IPS DF 6.9 (cell line): ENCODE results near the gene AP3B1.

ENCODE experiments used
- DNase-seq: peaks from one replicate; pipeline ENCODE4 v3.0.0-alpha.2; 2013; ENCODE audit warnings: low read depth, low spot score
- H3K27ac ChIP-seq: one replicate; pipeline ENCODE4 v1.5.1; 2013; ENCODE audit warnings: low read length, control low read depth
- H3K27me3 ChIP-seq: 2 replicates; pipeline ENCODE4 v1.6.1; 2013; ENCODE audit warnings: mild to moderate bottlenecking, low read length; ENCODE audit not compliant: control insufficient read depth, insufficient read depth
- H3K36me3 ChIP-seq: 2 replicates; pipeline ENCODE4 v1.6.1; 2013; ENCODE audit warnings: low read length; ENCODE audit not compliant: control insufficient read depth, insufficient read depth
- H3K4me1 ChIP-seq: 2 replicates; pipeline ENCODE4 v1.6.1; 2013; ENCODE audit warnings: low read length; ENCODE audit not compliant: control insufficient read depth, insufficient read depth
- H3K4me3 ChIP-seq: 2 replicates; pipeline ENCODE4 v1.5.1; 2013; ENCODE audit warnings: mild to moderate bottlenecking, low read length
- H3K9me3 ChIP-seq: 2 replicates; pipeline ENCODE4 v1.6.1; 2013; ENCODE audit warnings: low read length, inconsistent platforms; ENCODE audit not compliant: control insufficient read depth, insufficient read depth
- WGBS: extraction: QIAGEN DNeasy Blood & Tissue Kit; methylation state at CpG from one replicate; pipeline ENCODE4 v1.1.7; 2013; ENCODE audit warnings: mixed read lengths, missing lambda C conversion rate; ENCODE audit not compliant: insufficient read length, insufficient coverage; 5-methylcytosine and 5-hydroxymethylcytosine counted together

AP3B1 gene

DNA sequence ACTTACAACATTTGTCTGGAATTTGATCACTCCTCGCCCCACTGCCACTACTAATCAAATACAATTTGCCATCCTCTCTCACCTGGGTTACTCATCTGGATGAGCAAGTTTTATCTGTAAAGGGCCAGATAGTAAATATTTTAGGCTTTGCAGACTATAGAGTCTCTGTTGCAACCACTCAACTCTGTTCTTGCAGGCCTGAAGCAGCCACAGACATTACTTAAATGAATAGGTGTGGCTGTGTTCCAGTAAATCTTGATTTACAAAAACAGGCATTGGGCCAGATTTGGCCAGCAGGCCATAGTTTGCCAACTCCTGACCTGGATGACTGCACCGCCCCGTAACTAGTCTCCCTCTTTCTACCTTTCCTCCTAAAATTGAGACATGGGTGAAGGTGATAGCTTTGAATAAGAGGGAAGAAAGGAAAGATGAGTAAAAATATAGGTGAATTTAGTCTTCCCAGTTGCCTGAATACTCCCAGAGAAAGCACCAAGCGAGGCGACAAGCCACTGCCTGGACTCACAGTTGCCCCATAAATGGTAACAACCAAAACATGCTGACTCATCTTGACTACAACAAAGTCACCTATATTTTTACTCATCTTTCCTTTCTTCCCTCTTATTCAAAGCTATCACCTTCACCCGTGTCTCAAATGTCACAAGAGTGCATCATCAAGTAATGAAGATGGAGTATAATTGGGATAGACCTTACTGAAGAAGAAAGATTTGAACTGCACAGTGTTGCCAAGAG lies 33.4 kb upstream of the AP3B1 start:
- DNase-seq: no peak
- no peaks in the 10 kb centered on the region for H3K9me3 ChIP-seq
- H3K36me3 ChIP-seq: no peaks in the 10 kb centered on the region
- H3K27me3 ChIP-seq: no peaks in the 10 kb centered on the region
- H3K4me1 ChIP-seq: peaks cover 2% of the 10 kb centered on the region; the same call in 1 of the 2 replicates
- 100% methylated on average over 1 of the region's 6 CpGs for WGBS
- H3K27ac ChIP-seq: no peak overlapping the region
- no peak overlapping the region for H3K4me3 ChIP-seq

DNA sequence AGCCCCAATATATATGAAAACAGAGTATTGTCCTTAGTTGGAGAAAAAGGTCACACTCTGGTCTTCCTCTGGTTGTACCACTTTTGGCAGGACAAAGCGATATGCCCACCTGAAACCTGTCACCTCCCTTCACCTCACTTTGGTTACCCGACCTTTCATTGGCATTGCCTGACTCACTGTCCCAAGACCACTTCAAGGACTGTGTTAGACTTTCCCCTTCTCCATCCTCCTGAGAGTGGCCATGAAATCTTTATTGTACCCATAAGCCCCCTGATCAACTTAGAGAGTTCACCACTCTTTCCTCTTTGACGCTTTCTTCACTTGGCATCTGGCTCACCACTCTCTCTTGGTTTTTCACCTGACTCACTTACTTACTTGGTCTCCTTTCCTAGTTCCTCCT lies 32.4 kb upstream of the AP3B1 start:
- no peaks in the 10 kb centered on the region for H3K27me3 ChIP-seq
- no peak for DNase-seq
- WGBS: no CpG with 5 or more reads among the region's 3 CpGs
- peaks cover 2% of the 10 kb centered on the region; the same call in 1 of the 2 replicates for H3K4me1 ChIP-seq
- H3K9me3 ChIP-seq: no peaks in the 10 kb centered on the region
- H3K4me3 ChIP-seq: no peak overlapping the region
- H3K27ac ChIP-seq: no peak overlapping the region
- no peaks in the 10 kb centered on the region for H3K36me3 ChIP-seq

DNA sequence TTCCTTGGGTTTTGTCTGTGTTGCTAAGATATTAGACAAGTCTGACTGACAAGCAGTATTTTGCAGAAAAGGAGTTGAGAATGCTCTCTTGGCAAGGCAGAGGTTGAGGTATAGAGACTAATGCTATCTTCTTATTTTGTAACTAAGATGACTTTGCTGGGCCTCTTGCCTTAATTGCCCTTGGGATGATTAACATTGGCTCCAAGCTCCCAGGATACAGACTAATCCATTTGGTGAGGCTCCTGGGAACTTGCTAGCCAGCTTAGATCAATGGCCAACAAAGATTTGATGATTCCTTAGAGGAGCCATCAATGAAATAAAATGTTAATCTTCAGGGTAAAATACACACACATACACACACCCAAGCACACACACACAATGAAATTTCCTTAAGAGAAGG lies 28.7 kb upstream of the AP3B1 start:
- H3K27me3 ChIP-seq: no peaks in the 10 kb centered on the region
- H3K27ac ChIP-seq: no peak overlapping the region
- no peaks in the 10 kb centered on the region for H3K36me3 ChIP-seq
- H3K4me1 ChIP-seq: no peaks in the 10 kb centered on the region
- H3K4me3 ChIP-seq: no peak overlapping the region
- DNase-seq: no peak
- no peaks in the 10 kb centered on the region for H3K9me3 ChIP-seq

DNA sequence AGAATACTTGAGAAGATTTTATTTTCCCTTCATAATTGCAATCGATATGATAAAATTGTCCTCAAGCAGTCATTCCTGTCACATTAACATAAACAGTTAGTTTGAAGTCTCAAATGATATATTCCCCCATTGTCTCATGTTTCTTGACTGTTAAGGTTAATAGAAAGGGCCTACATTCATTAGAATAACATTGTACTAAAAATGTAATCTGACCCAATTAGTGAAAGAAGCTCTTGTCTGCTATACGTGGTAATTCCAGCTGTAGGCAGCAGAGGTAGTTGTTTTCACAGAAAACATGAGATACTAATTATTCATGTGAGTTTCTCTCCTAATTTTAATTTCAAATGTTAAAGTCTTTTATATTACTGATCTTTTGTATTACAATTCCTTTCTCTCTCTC lies 25.9 kb upstream of the AP3B1 start:
- Histone ChIP-seq H3K9me3 (no peaks in the 10 kb centered on the region), H3K4me1 (no peaks in the 10 kb centered on the region), H3K4me3 (no peak overlapping the region), H3K27ac (no peak overlapping the region), H3K27me3 (no peaks in the 10 kb centered on the region), H3K36me3 (no peaks in the 10 kb centered on the region)
- WGBS: no CpG with 5 or more reads among the region's 2 CpGs
- DNase-seq: no peak

DNA sequence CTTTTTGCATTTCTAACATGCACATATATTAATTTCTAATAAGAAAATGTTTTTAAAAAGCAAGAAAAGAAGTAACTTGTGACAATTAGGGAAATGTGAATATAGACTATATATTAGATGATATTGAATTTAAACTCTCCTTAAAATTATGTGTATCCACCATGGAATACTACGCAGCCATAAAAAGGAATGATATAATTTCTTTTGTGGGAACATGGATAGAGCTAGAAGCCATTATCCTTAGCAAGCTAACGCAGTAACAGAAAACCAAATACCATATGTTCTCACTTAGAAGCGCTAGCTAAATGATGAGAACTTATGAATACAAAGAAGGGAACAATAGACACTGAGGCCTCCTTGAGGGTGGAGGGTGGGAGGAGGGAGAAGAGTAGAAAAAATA lies 23.8 kb upstream of the AP3B1 start:
- Histone ChIP-seq H3K27me3 (no peaks in the 10 kb centered on the region), H3K4me1 (no peaks in the 10 kb centered on the region), H3K36me3 (no peaks in the 10 kb centered on the region), H3K9me3 (no peaks in the 10 kb centered on the region), H3K27ac (no peak overlapping the region), H3K4me3 (no peak overlapping the region)
- no CpG with 5 or more reads among the region's 3 CpGs for WGBS
- DNase-seq: no peak

DNA sequence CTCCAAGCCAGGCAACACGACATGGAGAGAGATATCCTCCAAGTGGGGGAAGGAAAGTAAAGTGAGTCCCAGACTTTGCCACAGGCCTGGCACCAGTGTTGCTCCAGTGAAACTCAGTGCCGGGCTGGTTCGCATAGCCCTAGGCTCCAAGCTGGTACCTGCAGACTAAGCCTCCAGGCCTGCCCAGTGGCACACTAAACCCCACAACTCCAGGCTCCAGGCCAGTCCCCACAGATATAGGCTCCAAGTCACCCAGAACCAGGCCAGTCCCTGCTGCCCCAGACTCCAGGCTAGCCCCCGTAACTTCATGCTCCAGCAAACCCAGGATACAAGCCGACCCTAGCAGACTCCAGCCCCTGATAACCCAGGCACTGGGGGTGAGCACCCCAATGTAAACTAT lies 23.0 kb upstream of the AP3B1 start:
- Histone ChIP-seq H3K27me3 (no peaks in the 10 kb centered on the region), H3K4me3 (no peak overlapping the region), H3K36me3 (no peaks in the 10 kb centered on the region), H3K9me3 (no peaks in the 10 kb centered on the region), H3K27ac (no peak overlapping the region), H3K4me1 (no peaks in the 10 kb centered on the region)
- no peak for DNase-seq
- WGBS: no CpG with 5 or more reads among the region's 5 CpGs

DNA sequence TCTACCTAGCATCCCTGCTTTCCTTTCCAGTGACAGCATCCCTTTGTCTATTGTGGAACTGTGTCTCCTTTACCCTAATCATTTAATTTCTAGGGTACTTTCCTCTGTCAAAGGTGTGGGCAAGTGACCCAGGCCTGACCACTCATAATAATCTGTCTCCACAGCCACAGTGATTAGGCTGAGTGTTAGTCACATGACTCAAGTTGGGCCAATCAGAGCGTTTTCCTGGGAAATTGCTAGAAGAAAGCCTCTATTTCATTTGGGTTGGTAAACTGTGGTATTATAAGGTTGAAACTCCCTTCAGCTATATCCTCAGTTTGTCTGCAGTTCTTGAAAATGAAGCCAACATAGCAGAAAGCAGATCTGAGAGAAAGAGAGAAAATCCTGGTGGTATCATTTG lies 14.2 kb upstream of the AP3B1 start:
- H3K27me3 ChIP-seq: no peaks in the 10 kb centered on the region
- no peaks in the 10 kb centered on the region for H3K9me3 ChIP-seq
- no peaks in the 10 kb centered on the region for H3K4me1 ChIP-seq
- no peak overlapping the region for H3K27ac ChIP-seq
- DNase-seq: no peak
- H3K36me3 ChIP-seq: no peaks in the 10 kb centered on the region
- WGBS: no CpG with 5 or more reads among the region's 1 CpG
- no peak overlapping the region for H3K4me3 ChIP-seq

DNA sequence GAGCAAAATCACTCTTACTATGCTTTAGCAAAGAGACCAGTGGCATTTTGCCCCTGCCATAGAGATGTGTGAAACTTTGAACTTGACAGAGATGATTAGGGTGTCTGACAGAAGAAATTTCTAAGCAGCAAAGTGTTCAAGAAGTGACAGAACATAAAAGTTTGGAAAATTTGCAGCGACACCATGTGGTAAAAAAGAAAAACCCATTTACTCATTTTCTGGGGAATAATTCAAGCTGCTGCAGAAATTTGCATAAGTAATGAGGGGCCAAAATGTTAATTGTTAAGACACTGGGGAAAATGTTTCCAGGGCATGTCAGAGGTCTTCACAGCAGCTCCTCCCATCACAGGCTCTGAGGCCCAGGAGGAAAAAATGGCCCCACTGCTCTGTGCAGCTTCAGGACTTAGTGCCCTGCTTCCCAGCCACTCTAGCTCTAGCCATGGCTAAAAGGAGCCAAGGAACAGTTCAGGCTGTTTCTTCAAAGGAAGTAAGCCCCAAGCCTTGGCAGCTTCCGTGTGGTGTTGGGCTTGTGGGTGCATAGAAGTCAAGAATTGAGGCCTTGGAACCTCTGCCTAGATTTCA lies 6.1 kb upstream of the AP3B1 start:
- Histone ChIP-seq H3K9me3 (no peaks in the 10 kb centered on the region), H3K27ac (no peak overlapping the region), H3K4me3 (no peak overlapping the region), H3K27me3 (no peaks in the 10 kb centered on the region), H3K36me3 (no peaks in the 10 kb centered on the region), H3K4me1 (no peaks in the 10 kb centered on the region)
- no CpG with 5 or more reads among the region's 2 CpGs for WGBS
- DNase-seq: no peak

DNA sequence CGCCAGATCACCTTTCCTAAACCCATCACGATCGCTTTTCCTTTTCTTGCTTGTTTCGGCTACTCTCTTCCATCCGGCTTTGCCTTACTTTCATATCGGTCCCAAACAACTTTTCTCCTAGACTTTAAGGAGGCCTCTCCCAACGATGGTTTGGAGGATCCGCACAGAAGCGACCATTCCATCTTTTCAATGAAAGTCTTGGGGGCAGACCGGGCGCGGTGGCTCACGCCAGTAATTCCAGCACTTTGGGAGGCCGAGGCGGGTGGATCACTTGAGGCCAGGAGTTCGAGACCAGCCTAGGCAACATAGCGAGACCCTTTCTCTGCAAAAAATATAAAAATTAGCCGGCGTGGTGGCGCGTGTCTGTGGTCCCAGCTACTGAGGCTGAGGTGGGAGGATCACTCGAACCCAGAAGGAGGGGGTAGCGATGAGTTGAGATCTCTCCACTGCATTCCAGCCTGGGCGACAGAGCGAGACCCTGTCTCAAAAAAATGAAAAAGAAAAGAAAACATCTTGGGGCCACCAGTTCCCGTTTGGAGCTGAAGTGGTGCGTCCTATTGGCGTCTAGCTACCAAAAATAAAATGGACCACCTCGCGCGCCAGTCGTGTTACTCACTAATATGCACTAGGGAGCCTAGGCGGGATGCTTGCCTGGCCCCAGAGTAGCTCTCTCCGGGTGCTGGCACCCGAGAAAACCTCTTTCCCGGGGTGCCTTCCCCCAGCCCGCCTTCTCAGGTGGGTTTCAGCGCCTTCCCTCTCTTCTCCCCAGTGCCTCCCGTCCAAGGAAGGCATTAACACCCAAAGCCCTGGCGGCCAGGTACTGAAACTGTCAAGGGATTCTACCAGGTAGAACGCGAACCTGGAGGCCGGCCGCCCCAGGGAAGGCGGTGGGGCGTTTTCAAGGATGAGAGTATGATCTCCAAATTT lies 800 bp upstream of the AP3B1 start:
- Histone ChIP-seq H3K9me3 (no peaks in the 10 kb centered on the region), H3K4me1 (no peaks in the 10 kb centered on the region), H3K36me3 (no peaks in the 10 kb centered on the region), H3K4me3 (peak overlapping the region; percentile 77; the same call in 1 of the 2 replicates), H3K27me3 (no peaks in the 10 kb centered on the region), H3K27ac (no peak overlapping the region)
- no peak for DNase-seq
- no CpG with 5 or more reads among the region's 46 CpGs for WGBS

DNA sequence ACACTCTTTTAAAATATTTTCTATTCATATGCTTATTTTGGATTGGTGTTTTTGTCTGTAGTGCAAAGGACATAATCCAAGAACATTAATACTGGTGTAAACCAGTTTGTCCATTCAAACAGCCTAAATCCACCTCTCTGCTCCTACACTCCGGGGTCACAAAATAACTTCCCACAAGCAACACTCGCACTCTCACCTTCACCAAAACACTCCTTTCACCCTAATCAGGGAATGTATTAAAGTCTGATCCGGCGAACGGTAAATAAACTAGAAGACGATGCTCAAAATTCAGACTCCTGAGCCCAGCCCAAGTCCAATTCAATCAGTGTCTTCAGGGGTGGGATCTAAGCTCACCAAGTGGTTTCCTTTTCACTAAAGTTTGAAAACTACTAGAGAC lies 649 bp downstream of the AP3B1 start:
- H3K4me3 ChIP-seq: peak overlapping the region; percentile 77
- no CpG with 5 or more reads among the region's 6 CpGs for WGBS
- H3K9me3 ChIP-seq: no peaks in the 10 kb centered on the region
- H3K36me3 ChIP-seq: no peaks in the 10 kb centered on the region
- H3K27me3 ChIP-seq: no peaks in the 10 kb centered on the region
- no peak for DNase-seq
- no peaks in the 10 kb centered on the region for H3K4me1 ChIP-seq
- H3K27ac ChIP-seq: no peak overlapping the region
